Testis (tissue), 2 donors: ENCODE measurements around the gene SEC14L1.

Experiments used
- POLR2A ChIP-seq: fragments of 450-650 bp; IDR thresholded peaks from one replicate; pipeline ENCODE4 v1.6.1; 2017; ENCODE audit warnings: antibody characterized with exemption, mild to moderate bottlenecking, moderate library complexity
- TF ChIP-seq, protein P1 (sequence below), 3 experiments: fragments of 450-650 bp in 2 of 3; fragments of 200-600 bp in 1 of 3; sonication (generic) in 1 of 3; IDR thresholded peaks; one replicate each; pipeline ENCODE4 v1.5.1; 2016 to 2019; ENCODE audit warnings: antibody characterized with exemption in 3 of 3, mild to moderate bottlenecking in 2 of 3, moderate library complexity in 1 of 3

DNA sequence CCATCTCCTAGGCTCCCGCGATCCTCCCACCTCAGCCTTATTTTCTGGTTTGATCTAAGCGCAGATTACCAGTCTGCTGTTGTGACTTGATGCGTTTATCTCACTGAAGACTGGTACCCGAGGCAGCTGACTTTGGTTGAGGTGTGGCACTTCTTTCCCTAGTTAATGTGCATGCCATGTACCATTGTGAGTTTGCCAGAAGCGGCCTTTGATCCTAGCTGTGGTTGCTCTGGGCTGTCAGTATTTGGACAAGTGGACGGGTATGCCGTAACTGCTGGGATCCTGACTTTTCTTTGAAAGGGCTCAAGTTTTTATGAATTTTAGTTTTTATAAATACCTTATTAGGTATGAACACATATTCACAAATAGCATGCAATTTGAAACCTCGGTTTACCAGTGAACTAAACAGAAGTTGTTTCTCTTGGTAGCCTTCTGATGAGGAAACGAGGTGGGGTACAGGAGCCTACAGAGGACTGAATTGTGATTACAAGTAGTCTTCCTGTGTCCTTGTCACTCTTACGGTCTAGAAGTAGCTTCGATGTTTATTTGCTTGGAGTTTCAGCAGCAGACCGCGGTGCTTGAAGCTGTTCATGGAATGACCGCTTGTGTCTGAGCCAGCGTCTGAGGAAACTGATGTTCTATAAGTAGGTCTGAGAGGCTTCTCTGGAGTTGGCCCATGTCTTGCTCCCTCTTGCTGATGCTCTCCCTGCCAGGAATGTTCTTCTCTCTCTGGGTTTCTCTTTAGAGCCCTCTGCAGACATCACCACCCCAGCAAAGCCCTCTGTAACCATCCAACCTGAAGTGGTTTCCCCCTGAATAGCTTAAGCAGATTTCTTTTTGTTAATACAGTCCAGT lies 40.0 kb downstream of the SEC14L1 start:
- TF ChIP-seq, protein P1, sequence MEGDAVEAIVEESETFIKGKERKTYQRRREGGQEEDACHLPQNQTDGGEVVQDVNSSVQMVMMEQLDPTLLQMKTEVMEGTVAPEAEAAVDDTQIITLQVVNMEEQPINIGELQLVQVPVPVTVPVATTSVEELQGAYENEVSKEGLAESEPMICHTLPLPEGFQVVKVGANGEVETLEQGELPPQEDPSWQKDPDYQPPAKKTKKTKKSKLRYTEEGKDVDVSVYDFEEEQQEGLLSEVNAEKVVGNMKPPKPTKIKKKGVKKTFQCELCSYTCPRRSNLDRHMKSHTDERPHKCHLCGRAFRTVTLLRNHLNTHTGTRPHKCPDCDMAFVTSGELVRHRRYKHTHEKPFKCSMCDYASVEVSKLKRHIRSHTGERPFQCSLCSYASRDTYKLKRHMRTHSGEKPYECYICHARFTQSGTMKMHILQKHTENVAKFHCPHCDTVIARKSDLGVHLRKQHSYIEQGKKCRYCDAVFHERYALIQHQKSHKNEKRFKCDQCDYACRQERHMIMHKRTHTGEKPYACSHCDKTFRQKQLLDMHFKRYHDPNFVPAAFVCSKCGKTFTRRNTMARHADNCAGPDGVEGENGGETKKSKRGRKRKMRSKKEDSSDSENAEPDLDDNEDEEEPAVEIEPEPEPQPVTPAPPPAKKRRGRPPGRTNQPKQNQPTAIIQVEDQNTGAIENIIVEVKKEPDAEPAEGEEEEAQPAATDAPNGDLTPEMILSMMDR (IDR thresholded peaks at IDR 0.05): no peak
- TF ChIP-seq POLR2A: no peak
